ENCODE results near the gene PDCD5. TPM values are rescaled to one million over a fixed set of nuclear protein-coding genes. Genes with fewer than 3 reads are reported as not detected.
"Not testable (repeated sequence)": the region's sequence is repeated elsewhere in the genome, so short reads cannot be mapped to it uniquely, and the experiment has no call there.

PDCD5 gene
- total and polyA plus RNA-seq, 4 experiments from 2014 or later, result 61.1 to 195 (median 120) TPM

DNA sequence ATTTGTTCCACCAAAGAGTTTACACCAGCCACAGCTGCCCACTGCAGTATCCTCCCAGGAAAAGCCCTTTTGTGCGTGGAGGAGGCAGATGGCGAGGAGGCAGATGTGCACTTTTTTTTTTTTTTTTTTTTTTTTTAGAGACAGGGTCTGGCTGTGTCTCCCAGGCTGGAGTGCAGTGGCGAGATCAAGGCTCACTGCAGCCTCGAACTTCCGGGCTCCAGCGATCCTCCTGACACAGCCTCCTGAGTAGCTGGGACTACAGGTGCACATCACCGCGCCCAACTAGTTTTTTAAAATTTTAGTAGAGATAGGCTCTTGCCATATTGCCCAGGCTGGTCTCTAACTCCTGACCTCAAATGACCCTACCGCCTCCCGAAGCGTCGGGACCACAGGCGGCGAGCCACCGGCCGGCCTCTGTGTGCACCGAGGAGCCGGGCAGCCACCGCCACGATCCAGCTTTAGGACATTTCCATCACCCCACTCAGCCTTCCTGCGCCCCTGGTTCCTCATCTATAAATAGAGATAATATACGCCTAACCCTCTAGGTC, 563 bp upstream of the PDCD5 start:
- POLR2A ChIA-PET (ENCODE audit: partially characterized antibody), result interaction anchor here (0.8 to 2.6 kb wide), 9 partner anchors 95 to 941 kb away, joined by 3 to 14 read pairs (median 5); partner anchors contain the start of genes ANKRD27, CEBPG, CEP89 and DPY19L3
- Mint-ChIP-seq H3K36me3 (peaks cover 8 to 13% of the 10 kb centered on the region in 2 donors), H3K27ac (peak overlapping the region; percentile 71 to 96 (median 92)), H3K4me1 (peaks cover 17 to 35% (median 26%) of the 10 kb centered on the region in 4 donors), H3K9me3 (no peaks in the 10 kb centered on the region), H3K27me3 (peaks cover 2 to 5% of the 10 kb centered on the region in 2 donors), H3K4me3 (peak overlapping the region; percentile 90 to 99 (median 96))
- H3K4me3 ChIP-seq (ENCODE audit: low read length in 2 of 2), result peak overlapping the region; percentile 72 to 88
- DNase-seq, result no peak
- peak overlapping the region; percentile 42 for H3K27ac ChIP-seq (ENCODE audit: low read depth, low read length)
- H3K36me3 ChIP-seq (ENCODE audit: insufficient read depth, low read length), result peaks cover 12% of the 10 kb centered on the region
- CTCF ChIA-PET (ENCODE audit: partially characterized antibody), result interaction anchor here (1.1 to 1.4 kb wide), 4 partner anchors 8 to 243 kb away, joined by 3 to 4 read pairs (median 3); no protein-coding TSS in a partner anchor
- intact Hi-C loops (cut with micrococcal nuclease), result loop anchor here (1.0 to 5.0 kb wide), 4 partner anchors 95 to 1228 kb away; partner anchors contain the start of genes ANKRD27, DPY19L3, RGS9BP and ZNF507
- peaks cover 25% of the 10 kb centered on the region for H3K4me1 ChIP-seq (ENCODE audit: insufficient read depth, low read length)
- no peaks in the 10 kb centered on the region for H3K9me3 ChIP-seq (ENCODE audit: control insufficient read depth in 1 of 2, low read length in 2 of 2)
- H3K27me3 ChIP-seq (ENCODE audit: insufficient read depth, low read length), result no peaks in the 10 kb centered on the region

- intact Hi-C loops (cut with micrococcal nuclease), result loop anchor here (2.0 to 5.0 kb wide), 3 partner anchors 177 to 1229 kb away; partner anchors contain the start of genes DPY19L3 and ZNF507
- Mint-ChIP-seq H3K36me3 (peaks cover 20 to 26% of the 10 kb centered on the region in 2 donors), H3K4me3 (peak overlapping the region; percentile 80 to 90 (median 86)), H3K4me1 (peaks cover 25 to 46% (median 35%) of the 10 kb centered on the region in 4 donors), H3K27me3 (no peaks in the 10 kb centered on the region), H3K9me3 (no peaks in the 10 kb centered on the region), H3K27ac (peak overlapping the region; percentile 83 to 91 (median 86))
- H3K4me1 ChIP-seq (ENCODE audit: insufficient read depth, low read length), result peaks cover 30% of the 10 kb centered on the region
- H3K27me3 ChIP-seq (ENCODE audit: insufficient read depth, low read length), result no peaks in the 10 kb centered on the region
- peak overlapping the region; percentile 66 to 88 for H3K4me3 ChIP-seq (ENCODE audit: low read length in 2 of 2)
- no peak for DNase-seq
- H3K36me3 ChIP-seq (ENCODE audit: insufficient read depth, low read length), result peaks cover 22% of the 10 kb centered on the region
- ChIA-PET POLR2A (ENCODE audit: partially characterized antibody) (interaction anchor here (0.5 to 2.6 kb wide), 8 partner anchors 17 to 940 kb away, joined by 3 to 14 read pairs (median 4); partner anchors contain the start of genes ANKRD27, CEBPG, CEP89 and FAAP24), CTCF (ENCODE audit: partially characterized antibody) (interaction anchor here (1.2 kb wide), 1 partner anchor 9 kb away, joined by 3 read pairs; no protein-coding TSS in a partner anchor)
- H3K9me3 ChIP-seq (ENCODE audit: control insufficient read depth in 1 of 2, low read length in 2 of 2), result no peaks in the 10 kb centered on the region
- peak overlapping the region; percentile 74 for H3K27ac ChIP-seq (ENCODE audit: low read depth, low read length)
Observed at GRCh38 chr19:32581705-32582179, 752 bp downstream of the PDCD5 start.

DNA sequence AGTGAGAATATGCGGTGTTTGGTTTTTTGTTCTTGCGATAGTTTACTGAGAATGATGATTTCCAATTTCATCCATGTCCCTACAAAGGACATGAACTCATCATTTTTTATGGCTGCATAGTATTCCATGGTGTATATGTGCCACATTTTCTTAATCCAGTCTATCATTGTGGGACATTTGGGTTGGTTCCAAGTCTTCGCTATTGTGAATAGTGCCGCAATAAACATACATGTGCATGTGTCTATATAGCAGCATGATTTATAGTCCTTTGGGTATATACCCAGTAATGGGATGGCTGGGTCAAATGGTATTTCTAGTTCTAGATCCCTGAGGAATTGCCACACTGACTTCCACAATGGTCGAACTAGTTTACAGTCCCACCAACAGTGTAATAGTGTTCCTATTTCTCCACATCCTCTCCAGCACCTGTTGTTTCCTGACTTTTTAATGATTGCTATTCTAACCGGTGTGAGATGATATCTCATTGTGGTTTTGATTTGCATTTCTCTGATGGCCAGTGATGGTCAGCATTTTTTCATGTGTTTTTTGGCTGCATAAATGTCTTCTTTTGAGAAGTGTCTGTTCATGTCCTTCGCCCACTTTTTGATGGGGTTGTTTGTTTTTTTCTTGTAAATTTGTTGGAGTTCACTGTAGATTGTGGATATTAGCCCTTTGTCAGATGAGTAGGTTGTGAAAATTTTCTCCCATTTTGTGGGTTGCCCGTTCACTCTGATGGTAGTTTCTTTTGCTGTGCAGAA, 6.9 kb downstream of the PDCD5 start:
- intact Hi-C loops (cut with micrococcal nuclease); H3K27me3 Mint-ChIP-seq; H3K4me3 ChIP-seq (ENCODE audit: low read length in 2 of 2); H3K27ac ChIP-seq (ENCODE audit: low read depth, low read length); CTCF ChIA-PET (ENCODE audit: partially characterized antibody); POLR2A ChIA-PET (ENCODE audit: partially characterized antibody); H3K27me3 ChIP-seq (ENCODE audit: insufficient read depth, low read length); H3K4me3 Mint-ChIP-seq; H3K9me3 Mint-ChIP-seq; H3K9me3 ChIP-seq (ENCODE audit: control insufficient read depth in 1 of 2, low read length in 2 of 2); H3K27ac Mint-ChIP-seq; DNase-seq: not testable (repeated sequence)
- H3K36me3 ChIP-seq (ENCODE audit: insufficient read depth, low read length), result peaks cover 27% of the 10 kb centered on the region
- H3K4me1 ChIP-seq (ENCODE audit: insufficient read depth, low read length), result peaks cover 11% of the 10 kb centered on the region
- peaks cover 17 to 31% (median 22%) of the 10 kb centered on the region in 4 donors for H3K4me1 Mint-ChIP-seq
- peaks cover 37 to 49% of the 10 kb centered on the region in 2 donors for H3K36me3 Mint-ChIP-seq

DNA sequence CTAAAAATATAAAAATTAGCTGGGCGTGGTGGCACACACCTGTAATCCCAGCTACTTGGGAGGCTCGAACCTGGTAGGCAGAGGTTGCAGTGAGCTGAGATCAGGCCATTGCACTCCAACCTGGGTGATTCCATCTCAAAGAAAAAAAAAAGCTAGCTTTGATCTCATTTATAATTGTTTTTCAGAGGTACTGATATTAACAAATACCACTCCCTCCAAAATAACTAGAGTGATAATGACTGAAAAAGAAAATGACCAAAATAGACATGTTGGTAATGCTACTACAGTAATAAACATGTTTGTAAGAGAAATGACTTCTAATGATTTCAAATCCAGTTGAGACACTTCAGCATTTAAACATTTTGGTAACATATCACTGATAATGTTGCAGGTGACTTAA, 13.0 kb downstream of the PDCD5 start:
- no peak for DNase-seq
- Mint-ChIP-seq H3K36me3 (peaks cover 52% of the 10 kb centered on the region in 2 donors), H3K4me1 (peaks cover 0 to 3% (median 1%) of the 10 kb centered on the region in 4 donors), H3K4me3 (no peak overlapping the region), H3K27me3 (no peaks in the 10 kb centered on the region), H3K9me3 (no peaks in the 10 kb centered on the region), H3K27ac (peak overlapping the region in 3 of 7 donors; percentile 41 to 53 (median 42))
- Histone ChIP-seq H3K4me3 (ENCODE audit: low read length in 2 of 2) (no peak overlapping the region), H3K27me3 (ENCODE audit: insufficient read depth, low read length) (no peaks in the 10 kb centered on the region), H3K9me3 (ENCODE audit: control insufficient read depth in 1 of 2, low read length in 2 of 2) (no peaks in the 10 kb centered on the region), H3K36me3 (ENCODE audit: insufficient read depth, low read length) (peaks cover 23% of the 10 kb centered on the region), H3K4me1 (ENCODE audit: insufficient read depth, low read length) (no peaks in the 10 kb centered on the region), H3K27ac (ENCODE audit: low read depth, low read length) (no peak overlapping the region)
- CTCF ChIA-PET (ENCODE audit: partially characterized antibody), result interaction anchor here (1.3 kb wide), 1 partner anchor 14 kb away, joined by 3 read pairs; the partner anchor contains the start of gene PDCD5
- intact Hi-C loops (cut with micrococcal nuclease), result no loop called here
- POLR2A ChIA-PET (ENCODE audit: partially characterized antibody), result no interaction called here

DNA sequence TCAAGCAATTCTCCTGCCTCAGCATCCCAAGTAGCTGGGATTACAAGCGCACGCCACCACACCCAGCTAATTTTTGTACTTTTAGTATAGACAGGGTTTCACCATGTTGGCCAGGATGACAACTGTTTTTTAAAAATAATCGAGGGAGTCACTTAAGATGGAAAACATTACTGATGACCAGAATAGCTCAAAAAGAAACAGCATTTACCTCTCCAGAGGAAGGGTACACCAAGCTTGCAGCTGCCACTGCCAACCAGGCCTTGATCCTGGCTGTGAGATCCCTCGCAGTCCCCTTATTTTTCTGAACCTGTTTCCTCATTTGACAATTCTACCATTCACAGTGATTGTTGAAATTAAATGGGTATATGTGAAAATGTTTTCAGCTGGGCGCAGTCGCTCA, 14.5 kb downstream of the PDCD5 start:
- H3K4me3 ChIP-seq (ENCODE audit: low read length in 2 of 2), result no peak overlapping the region
- intact Hi-C loops (cut with micrococcal nuclease), result loop anchor here (5.0 kb wide), 1 partner anchor 47 kb away; no protein-coding TSS in a partner anchor
- POLR2A ChIA-PET (ENCODE audit: partially characterized antibody), result no interaction called here
- Mint-ChIP-seq H3K27ac (no peak overlapping the region), H3K27me3 (no peaks in the 10 kb centered on the region), H3K4me1 (peaks cover 7 to 8% (median 8%) of the 10 kb centered on the region in 4 donors), H3K9me3 (no peaks in the 10 kb centered on the region), H3K4me3 (no peak overlapping the region), H3K36me3 (peaks cover 53 to 60% of the 10 kb centered on the region in 2 donors)
- no peak overlapping the region for H3K27ac ChIP-seq (ENCODE audit: low read depth, low read length)
- H3K4me1 ChIP-seq (ENCODE audit: insufficient read depth, low read length), result no peaks in the 10 kb centered on the region
- H3K36me3 ChIP-seq (ENCODE audit: insufficient read depth, low read length), result peaks cover 23% of the 10 kb centered on the region
- H3K27me3 ChIP-seq (ENCODE audit: insufficient read depth, low read length), result no peaks in the 10 kb centered on the region
- H3K9me3 ChIP-seq (ENCODE audit: control insufficient read depth in 1 of 2, low read length in 2 of 2), result no peaks in the 10 kb centered on the region
- DNase-seq, result no peak
- CTCF ChIA-PET (ENCODE audit: partially characterized antibody), result no interaction called here

GRCh38 chr19:32598022-32598421, 17.0 kb downstream of the PDCD5 start:
- Mint-ChIP-seq H3K27ac (peak overlapping the region in 1 of 7 donors; percentile 47), H3K4me1 (peaks cover 5 to 8% (median 7%) of the 10 kb centered on the region in 4 donors), H3K9me3 (no peaks in the 10 kb centered on the region), H3K27me3 (no peaks in the 10 kb centered on the region), H3K36me3 (peaks cover 47 to 65% of the 10 kb centered on the region in 2 donors), H3K4me3 (no peak overlapping the region)
- no peaks in the 10 kb centered on the region for H3K9me3 ChIP-seq (ENCODE audit: control insufficient read depth in 1 of 2, low read length in 2 of 2)
- H3K4me1 ChIP-seq (ENCODE audit: insufficient read depth, low read length), result no peaks in the 10 kb centered on the region
- no peak for DNase-seq
- ChIA-PET POLR2A (ENCODE audit: partially characterized antibody) (interaction anchor here (0.9 kb wide), 1 partner anchor 16 kb away, joined by 3 read pairs; the partner anchor contains the start of gene PDCD5), CTCF (ENCODE audit: partially characterized antibody) (interaction anchor here (1.2 to 1.4 kb wide), 2 partner anchors 42 to 58 kb away, joined by 3 to 5 read pairs; no protein-coding TSS in a partner anchor)
- peaks cover 30% of the 10 kb centered on the region for H3K36me3 ChIP-seq (ENCODE audit: insufficient read depth, low read length)
- intact Hi-C loops (cut with micrococcal nuclease), result loop anchor here (5.0 kb wide), 1 partner anchor 44 kb away; no protein-coding TSS in a partner anchor
- H3K27ac ChIP-seq (ENCODE audit: low read depth, low read length), result no peak overlapping the region
- no peaks in the 10 kb centered on the region for H3K27me3 ChIP-seq (ENCODE audit: insufficient read depth, low read length)
- no peak overlapping the region for H3K4me3 ChIP-seq (ENCODE audit: low read length in 2 of 2)

Measured in CD4-positive, alpha-beta memory T cell (primary cell).